GM12873 (cell line): ENCODE results near the gene CIAO2B.

Experiments used
- TF ChIP-seq, protein P1 (sequence below): IDR thresholded peaks from 2 replicates; pipeline ENCODE4 v1.5.1; 2012; ENCODE audit warnings: low read depth, mild to moderate bottlenecking, moderate library complexity, low read length, control low read depth; ENCODE audit not compliant: insufficient read depth; ENCODE audit errors: missing control alignments

CIAO2B gene

DNA sequence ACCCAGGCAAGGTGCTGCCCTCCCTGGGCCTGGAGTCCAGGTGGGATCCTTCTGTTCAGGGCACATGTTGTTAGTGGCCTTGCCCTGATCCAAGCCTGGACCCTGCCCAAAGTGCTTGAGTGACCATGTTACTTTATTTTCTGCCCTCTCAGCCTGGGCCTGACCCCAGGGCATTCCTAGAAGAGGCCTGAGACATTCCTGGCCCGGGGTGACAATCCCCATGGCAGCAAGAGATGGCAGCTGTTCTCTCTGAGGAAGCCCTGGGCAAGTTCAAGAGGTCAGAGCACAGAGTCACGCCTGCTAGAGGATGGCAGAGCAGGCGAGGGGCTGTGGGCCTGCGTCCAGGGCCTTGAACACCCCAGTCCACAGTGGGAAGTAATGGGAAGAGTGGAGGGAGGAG, 20.5 kb downstream of the CIAO2B start:
- TF ChIP-seq, protein P1, sequence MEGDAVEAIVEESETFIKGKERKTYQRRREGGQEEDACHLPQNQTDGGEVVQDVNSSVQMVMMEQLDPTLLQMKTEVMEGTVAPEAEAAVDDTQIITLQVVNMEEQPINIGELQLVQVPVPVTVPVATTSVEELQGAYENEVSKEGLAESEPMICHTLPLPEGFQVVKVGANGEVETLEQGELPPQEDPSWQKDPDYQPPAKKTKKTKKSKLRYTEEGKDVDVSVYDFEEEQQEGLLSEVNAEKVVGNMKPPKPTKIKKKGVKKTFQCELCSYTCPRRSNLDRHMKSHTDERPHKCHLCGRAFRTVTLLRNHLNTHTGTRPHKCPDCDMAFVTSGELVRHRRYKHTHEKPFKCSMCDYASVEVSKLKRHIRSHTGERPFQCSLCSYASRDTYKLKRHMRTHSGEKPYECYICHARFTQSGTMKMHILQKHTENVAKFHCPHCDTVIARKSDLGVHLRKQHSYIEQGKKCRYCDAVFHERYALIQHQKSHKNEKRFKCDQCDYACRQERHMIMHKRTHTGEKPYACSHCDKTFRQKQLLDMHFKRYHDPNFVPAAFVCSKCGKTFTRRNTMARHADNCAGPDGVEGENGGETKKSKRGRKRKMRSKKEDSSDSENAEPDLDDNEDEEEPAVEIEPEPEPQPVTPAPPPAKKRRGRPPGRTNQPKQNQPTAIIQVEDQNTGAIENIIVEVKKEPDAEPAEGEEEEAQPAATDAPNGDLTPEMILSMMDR: no peak

DNA sequence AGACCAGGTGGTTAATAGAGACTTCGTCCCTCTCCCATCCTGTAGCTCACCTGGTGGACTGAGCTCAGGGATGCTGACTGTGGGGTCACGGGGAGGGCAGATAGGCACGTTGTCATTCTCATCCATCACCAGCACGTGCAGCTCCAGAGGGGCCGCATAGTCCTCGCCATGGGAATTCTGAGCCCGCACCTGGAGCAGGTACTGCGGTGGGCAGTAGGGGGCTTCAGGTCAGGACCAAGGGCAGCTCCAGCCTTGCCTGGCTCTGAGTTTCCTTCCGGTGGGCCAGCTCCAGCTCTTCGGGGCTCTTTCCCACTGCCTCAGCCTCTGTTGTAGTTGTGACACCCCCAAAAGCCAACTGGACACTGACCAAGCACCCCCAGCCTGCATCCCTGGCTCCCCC, 21.1 kb downstream of the CIAO2B start:
- TF ChIP-seq, protein P1: no peak

DNA sequence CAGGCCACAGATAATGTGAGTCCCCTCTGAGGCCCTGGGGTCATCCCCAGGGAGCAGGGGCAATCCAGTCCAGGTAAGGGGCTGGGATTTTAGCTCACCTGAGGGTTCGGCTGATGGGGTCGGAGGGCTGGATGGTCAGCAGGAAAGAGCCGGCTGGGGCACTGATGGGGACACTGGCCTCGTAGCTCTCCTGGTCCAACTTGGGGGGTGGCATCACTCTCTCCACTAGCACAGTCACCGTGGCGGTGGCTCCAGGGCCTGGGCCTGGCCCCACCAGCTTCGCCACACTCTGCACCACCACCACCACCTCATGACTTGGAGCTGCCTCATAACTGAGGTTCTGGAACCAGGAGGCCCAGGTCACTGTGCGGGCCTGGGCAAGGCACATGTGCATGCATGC, 22.4 kb downstream of the CIAO2B start:
- TF ChIP-seq, protein P1: no peak

DNA sequence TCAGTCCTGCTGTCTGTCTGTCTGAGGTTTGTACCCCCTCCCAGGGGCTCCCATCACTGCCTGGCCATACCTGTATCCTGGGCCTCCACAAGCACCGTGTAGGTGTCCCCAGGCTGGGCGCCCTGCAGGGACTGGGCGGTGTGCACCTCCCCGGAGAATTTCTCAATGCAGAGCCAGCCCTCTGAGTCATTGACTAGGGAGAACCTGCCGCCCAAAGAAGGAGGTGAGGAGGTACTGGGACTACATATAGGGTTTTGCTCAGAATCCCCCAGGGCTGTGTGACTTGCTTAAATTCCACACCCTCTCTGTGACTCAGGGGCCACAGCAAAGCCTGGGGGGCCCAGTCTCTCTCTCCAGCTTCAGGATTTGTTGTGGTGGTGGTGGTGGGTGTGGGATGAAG, 23.1 kb downstream of the CIAO2B start:
- TF ChIP-seq, protein P1: no peak

DNA sequence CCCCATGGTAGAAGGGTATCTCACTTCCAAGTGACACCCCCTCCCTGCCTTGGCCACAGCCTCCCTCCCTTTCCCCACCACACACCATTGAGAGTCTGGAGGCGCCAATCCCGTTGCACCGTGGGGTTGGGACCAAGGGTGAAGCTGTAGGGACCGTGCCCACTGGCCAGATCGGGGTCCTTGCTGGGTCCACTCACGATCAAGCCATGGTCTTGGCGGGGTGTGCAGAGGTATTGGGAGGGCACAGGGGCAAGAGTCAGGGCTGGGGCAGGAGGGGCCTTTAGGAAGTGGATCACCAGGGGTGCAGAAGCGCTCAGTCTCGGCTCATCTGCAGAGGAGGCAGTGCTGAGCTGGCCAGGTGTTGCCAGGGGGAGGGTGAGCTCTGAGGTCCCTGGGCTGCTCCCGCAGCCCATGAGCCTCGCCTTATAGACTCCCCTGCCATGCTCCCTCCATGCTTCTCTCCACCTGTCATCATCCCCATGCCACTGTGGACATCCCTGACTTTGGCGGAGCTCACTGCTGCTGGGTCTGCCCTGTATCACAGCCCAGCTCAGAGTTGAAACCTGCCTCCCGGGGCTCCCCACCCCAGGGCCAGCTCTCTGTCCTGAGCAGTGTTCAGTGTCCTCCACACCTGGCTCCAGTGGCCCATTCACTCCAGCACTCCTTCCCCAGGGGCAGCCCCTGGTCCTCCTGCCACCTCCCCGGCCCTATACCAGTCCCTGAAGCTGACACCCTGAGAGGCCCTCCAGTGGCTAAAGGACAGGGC, 23.8 kb downstream of the CIAO2B start:
- TF ChIP-seq, protein P1: no peak

DNA sequence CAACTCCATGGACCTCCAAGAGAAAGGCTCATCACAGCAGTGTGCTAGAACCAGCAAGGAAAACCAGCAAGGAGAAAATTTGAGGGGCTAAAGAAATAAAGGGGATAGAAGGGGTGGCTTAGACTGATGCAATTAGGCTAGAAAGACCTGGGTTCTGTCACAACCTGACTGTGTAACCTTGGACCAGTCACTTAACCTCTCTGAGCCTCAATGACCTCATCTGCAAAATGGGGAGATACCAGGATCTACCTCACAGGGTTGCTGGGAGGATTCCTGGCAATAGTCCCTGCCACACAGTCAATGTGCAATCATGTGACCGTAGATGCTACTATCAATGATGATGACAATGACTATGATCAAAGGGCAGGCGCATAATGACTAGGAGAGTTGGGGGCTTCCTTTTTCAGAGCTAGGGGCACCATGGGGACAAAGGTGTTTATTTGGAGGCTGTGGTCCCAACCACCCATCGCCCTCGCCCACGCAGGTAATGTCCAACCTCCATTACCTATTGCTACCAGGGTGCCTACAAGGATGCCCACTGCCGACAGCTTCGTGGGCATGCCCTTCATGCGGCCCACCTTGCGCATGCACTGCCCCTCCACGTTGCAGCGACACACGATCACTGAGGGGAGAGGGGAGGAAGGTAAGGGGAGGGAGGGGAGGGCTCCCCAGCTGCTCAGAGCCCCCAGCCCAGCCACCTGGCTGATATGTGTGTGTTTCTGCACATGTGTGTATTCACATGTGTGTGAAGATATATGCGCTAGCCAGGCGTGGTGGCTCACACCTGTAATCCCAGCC, 25.2 kb downstream of the CIAO2B start:
- TF ChIP-seq, protein P1: no peak

DNA sequence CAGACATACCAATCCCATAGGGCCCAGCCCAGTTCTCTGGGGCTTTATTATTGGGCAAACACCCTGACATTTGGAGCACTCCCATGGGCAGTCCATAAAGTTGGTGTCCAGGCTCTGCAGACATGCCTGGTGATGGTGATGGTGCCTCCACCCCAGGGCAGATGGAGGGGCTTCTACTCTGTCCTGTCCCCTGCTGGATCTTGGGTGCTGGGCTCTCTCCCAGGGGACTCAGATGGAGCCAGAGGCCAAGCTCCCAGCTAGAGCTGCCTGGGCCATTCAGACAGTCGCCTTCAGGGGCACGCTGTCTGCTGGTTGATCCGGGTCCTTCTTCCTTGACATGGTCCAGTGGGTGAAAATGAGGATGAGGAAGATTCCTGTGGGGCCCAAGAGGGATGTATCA, 26.1 kb downstream of the CIAO2B start:
- TF ChIP-seq, protein P1: no peak
